Retinal pigment epithelial cell (primary cell): Measurements from ENCODE around the gene RAD51C.

Experiments
- DNase-seq: peaks from one replicate; pipeline ENCODE4 v3.0.0-alpha.2; 2010; ENCODE audit warnings: low read depth
- H3K4me3 ChIP-seq: 2 replicates; pipeline ENCODE4 v1.5.1; 2011; ENCODE audit warnings: mild to moderate bottlenecking, low read length, control low read depth, moderate library complexity
- CTCF ChIP-seq: conservative IDR thresholded peaks from 2 replicates; pipeline ENCODE4 v1.5.1; 2011; ENCODE audit warnings: low read depth, low read length, control low read depth, inconsistent platforms

Gene RAD51C

GRCh38 chr17:58661499-58661898 lies 30.9 kb upstream of the RAD51C start:
- no peak for TF ChIP-seq CTCF
- DNase-seq: no peak

GRCh38 chr17:58664302-58664701 lies 28.1 kb upstream of the RAD51C start:
- H3K4me3 ChIP-seq: no peak overlapping the region
- TF ChIP-seq CTCF: no peak
- no peak for DNase-seq

More at GRCh38 chr17:58661499-58661898, 30.9 kb upstream of the RAD51C start:
- H3K4me3 ChIP-seq: no peak overlapping the region

- TF ChIP-seq CTCF: no peak
- no peak overlapping the region for H3K4me3 ChIP-seq
Measured at GRCh38 chr17:58665946-58666857, 26.2 kb upstream of the RAD51C start.

GRCh38 chr17:58666858-58667267 lies 25.5 kb upstream of the RAD51C start:
- peak overlapping the region; percentile 3 for H3K4me3 ChIP-seq
- no peak for TF ChIP-seq CTCF

More at GRCh38 chr17:58665946-58666857, 26.2 kb upstream of the RAD51C start:
- no peak for DNase-seq

GRCh38 chr17:58667934-58668597 lies 24.3 kb upstream of the RAD51C start:
- no peak for TF ChIP-seq CTCF
- no peak overlapping the region for H3K4me3 ChIP-seq
- DNase-seq: no peak

More at GRCh38 chr17:58666858-58667267, 25.5 kb upstream of the RAD51C start:
- DNase-seq: no peak

- no peak for TF ChIP-seq CTCF
- DNase-seq: no peak
- H3K4me3 ChIP-seq: no peak overlapping the region
Measured at GRCh38 chr17:58668598-58668935, 23.8 kb upstream of the RAD51C start.

- TF ChIP-seq CTCF: no peak
- no peak for DNase-seq
- no peak overlapping the region for H3K4me3 ChIP-seq
Measured at GRCh38 chr17:58669853-58670252, 22.5 kb upstream of the RAD51C start.
